Tibial nerve (tissue), 3 donors: Measurements from ENCODE around the gene SEC24D.

Source experiments
- POLR2A ChIP-seq, 2 donors: fragments of 450-650 bp; IDR thresholded peaks; one replicate each; pipeline ENCODE4 v1.6.1; 2017; ENCODE audit warnings: antibody characterized with exemption in 2 of 2, mild to moderate bottlenecking in 2 of 2, moderate library complexity in 2 of 2
- TF ChIP-seq, protein P1 (sequence below), 5 experiments: fragments of 200-600 bp in 3 of 5; fragments of 450-650 bp in 2 of 5; sonication (generic) in 3 of 5; IDR thresholded peaks; one replicate each; pipeline ENCODE4 v1.5.1; 2016 to 2019; ENCODE audit warnings: antibody characterized with exemption in 5 of 5, mild to moderate bottlenecking in 3 of 5, moderate library complexity in 2 of 5

GRCh38 chr4:118825799-118826198, 10.1 kb downstream of the SEC24D start:
- TF ChIP-seq, protein P1, sequence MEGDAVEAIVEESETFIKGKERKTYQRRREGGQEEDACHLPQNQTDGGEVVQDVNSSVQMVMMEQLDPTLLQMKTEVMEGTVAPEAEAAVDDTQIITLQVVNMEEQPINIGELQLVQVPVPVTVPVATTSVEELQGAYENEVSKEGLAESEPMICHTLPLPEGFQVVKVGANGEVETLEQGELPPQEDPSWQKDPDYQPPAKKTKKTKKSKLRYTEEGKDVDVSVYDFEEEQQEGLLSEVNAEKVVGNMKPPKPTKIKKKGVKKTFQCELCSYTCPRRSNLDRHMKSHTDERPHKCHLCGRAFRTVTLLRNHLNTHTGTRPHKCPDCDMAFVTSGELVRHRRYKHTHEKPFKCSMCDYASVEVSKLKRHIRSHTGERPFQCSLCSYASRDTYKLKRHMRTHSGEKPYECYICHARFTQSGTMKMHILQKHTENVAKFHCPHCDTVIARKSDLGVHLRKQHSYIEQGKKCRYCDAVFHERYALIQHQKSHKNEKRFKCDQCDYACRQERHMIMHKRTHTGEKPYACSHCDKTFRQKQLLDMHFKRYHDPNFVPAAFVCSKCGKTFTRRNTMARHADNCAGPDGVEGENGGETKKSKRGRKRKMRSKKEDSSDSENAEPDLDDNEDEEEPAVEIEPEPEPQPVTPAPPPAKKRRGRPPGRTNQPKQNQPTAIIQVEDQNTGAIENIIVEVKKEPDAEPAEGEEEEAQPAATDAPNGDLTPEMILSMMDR (IDR thresholded peaks at IDR 0.05) = no peak
- no peak for TF ChIP-seq POLR2A (IDR thresholded peaks at IDR 0.05)
